A673 (cell line): Measurements from ENCODE around the gene FOXI1.

Source experiments
- EZH2 ChIP-seq: fragments of 200-600 bp; sonication (generic); IDR thresholded peaks from 2 replicates; pipeline ENCODE4 v1.6.1; 2017; ENCODE audit warnings: borderline replicate concordance, low read depth, mild to moderate bottlenecking, mixed read lengths, antibody characterized with exemption, low read length; ENCODE audit not compliant: poor library complexity, severe bottlenecking
- TF ChIP-seq, protein P1 (sequence below): fragments of 300-800, 200-600 bp; sonication (generic); conservative IDR thresholded peaks from 2 replicates; pipeline ENCODE4 v1.5.1; 2017; ENCODE audit warnings: low read depth, mild to moderate bottlenecking, antibody characterized with exemption, low read length, moderate library complexity, mixed read lengths

DNA sequence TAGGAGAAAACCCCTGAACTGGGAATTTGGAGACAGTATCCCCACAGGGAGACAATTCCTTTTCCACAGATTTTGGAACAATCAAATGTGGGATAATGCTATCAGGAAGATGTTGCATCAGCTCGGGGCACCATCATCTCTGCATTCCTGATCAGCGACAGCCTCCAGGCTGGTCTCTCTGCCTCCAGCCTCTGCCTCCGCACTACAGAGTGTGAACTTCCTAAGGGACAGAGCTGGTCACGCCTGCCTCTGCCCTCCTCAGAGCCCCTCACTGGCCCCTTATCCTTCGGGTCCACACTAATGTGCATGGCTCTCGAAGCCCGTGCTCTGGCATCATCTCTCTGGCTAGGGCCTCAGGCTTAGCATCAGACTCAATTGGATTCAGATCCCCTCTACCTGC lies 8.6 kb downstream of the FOXI1 start:
- TF ChIP-seq, protein P1, sequence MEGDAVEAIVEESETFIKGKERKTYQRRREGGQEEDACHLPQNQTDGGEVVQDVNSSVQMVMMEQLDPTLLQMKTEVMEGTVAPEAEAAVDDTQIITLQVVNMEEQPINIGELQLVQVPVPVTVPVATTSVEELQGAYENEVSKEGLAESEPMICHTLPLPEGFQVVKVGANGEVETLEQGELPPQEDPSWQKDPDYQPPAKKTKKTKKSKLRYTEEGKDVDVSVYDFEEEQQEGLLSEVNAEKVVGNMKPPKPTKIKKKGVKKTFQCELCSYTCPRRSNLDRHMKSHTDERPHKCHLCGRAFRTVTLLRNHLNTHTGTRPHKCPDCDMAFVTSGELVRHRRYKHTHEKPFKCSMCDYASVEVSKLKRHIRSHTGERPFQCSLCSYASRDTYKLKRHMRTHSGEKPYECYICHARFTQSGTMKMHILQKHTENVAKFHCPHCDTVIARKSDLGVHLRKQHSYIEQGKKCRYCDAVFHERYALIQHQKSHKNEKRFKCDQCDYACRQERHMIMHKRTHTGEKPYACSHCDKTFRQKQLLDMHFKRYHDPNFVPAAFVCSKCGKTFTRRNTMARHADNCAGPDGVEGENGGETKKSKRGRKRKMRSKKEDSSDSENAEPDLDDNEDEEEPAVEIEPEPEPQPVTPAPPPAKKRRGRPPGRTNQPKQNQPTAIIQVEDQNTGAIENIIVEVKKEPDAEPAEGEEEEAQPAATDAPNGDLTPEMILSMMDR = no peak
- no peak for TF ChIP-seq EZH2
